BJ (cell line): ENCODE measurements around the gene ASB1. TPM values are rescaled to one million over a fixed set of nuclear protein-coding genes. Genes with fewer than 3 reads are reported as not detected.

Experiments
- CTCF ChIA-PET: fragments of 350-600 bp; formaldehyde crosslinking; extraction: SDS; loops from one replicate; lab custom pipeline; 2021; ENCODE audit warnings: antibody characterized with exemption, inconsistent platforms; lab: Yijun Ruan, JAX
- POLR2A ChIA-PET: fragments of 300-600 bp; sonication (Branson Sonifier 250); formaldehyde crosslinking; extraction: SDS; loops from one replicate; lab custom pipeline; 2021; ENCODE audit warnings: antibody characterized with exemption; lab: Charles Lee
- DNase-seq: peaks from one replicate; pipeline ENCODE4 v3.0.0-alpha.2; 2011; ENCODE audit warnings: low read depth
- H3K27me3 ChIP-seq: 2 replicates; pipeline ENCODE4 v1.6.0; 2011; ENCODE audit warnings: low read length; ENCODE audit not compliant: control insufficient read depth, insufficient read depth
- H3K36me3 ChIP-seq: 2 replicates; pipeline ENCODE4 v1.5.1; 2011; ENCODE audit warnings: low read length; ENCODE audit not compliant: control insufficient read depth, insufficient read depth
- H3K4me3 ChIP-seq: 2 replicates; pipeline ENCODE4 v1.5.1; 2011; ENCODE audit warnings: low read depth, mild to moderate bottlenecking, control low read depth, low read length
- polyA plus RNA-seq: library from polyadenylated mRNA; depleted of rRNA; stranded (reverse); fragments of >200 nt; gene quantifications from 2 replicates; pipeline ENCODE4 v1.2.3, GENCODE V29; 2011
- TF ChIP-seq, protein P1 (sequence below): IDR thresholded peaks from 2 replicates; pipeline ENCODE4 v1.5.1; 2011; ENCODE audit warnings: low read depth, mild to moderate bottlenecking, control low read depth, inconsistent platforms, low read length, moderate library complexity; ENCODE audit not compliant: insufficient read depth

Gene ASB1
- polyA plus RNA-seq, 1 experiment = 33.4 TPM

- no peak overlapping the region for H3K4me3 ChIP-seq
- peaks cover 3% of the 10 kb centered on the region for H3K27me3 ChIP-seq
- ChIA-PET POLR2A (interaction anchor here (0.6 kb wide), 1 partner anchor 15 kb away, joined by 3 read pairs; no protein-coding TSS in a partner anchor), CTCF (interaction anchor here (0.7 to 1.7 kb wide), 3 partner anchors 15 to 22 kb away, joined by 3 to 4 read pairs (median 3); no protein-coding TSS in a partner anchor)
- no peak for DNase-seq
- no peaks in the 10 kb centered on the region for H3K36me3 ChIP-seq
- TF ChIP-seq, protein P1, sequence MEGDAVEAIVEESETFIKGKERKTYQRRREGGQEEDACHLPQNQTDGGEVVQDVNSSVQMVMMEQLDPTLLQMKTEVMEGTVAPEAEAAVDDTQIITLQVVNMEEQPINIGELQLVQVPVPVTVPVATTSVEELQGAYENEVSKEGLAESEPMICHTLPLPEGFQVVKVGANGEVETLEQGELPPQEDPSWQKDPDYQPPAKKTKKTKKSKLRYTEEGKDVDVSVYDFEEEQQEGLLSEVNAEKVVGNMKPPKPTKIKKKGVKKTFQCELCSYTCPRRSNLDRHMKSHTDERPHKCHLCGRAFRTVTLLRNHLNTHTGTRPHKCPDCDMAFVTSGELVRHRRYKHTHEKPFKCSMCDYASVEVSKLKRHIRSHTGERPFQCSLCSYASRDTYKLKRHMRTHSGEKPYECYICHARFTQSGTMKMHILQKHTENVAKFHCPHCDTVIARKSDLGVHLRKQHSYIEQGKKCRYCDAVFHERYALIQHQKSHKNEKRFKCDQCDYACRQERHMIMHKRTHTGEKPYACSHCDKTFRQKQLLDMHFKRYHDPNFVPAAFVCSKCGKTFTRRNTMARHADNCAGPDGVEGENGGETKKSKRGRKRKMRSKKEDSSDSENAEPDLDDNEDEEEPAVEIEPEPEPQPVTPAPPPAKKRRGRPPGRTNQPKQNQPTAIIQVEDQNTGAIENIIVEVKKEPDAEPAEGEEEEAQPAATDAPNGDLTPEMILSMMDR = no peak
These were observed 66.7 kb downstream of the ASB1 start for GRCh38 chr2:238493411-238493810.

- TF ChIP-seq, protein P1 = no peak
- peaks cover 3% of the 10 kb centered on the region for H3K27me3 ChIP-seq
- H3K4me3 ChIP-seq = no peak overlapping the region
- no peaks in the 10 kb centered on the region for H3K36me3 ChIP-seq
- ChIA-PET CTCF (interaction anchor here (0.7 to 1.7 kb wide), 2 partner anchors 16 to 22 kb away, joined by 3 to 4 read pairs; no protein-coding TSS in a partner anchor), POLR2A (no interaction called here)
- no peak for DNase-seq
These were observed 67.3 kb downstream of the ASB1 start for GRCh38 chr2:238493880-238494572.

GRCh38 chr2:238494573-238494961, 67.8 kb downstream of the ASB1 start:
- Histone ChIP-seq H3K27me3 (peaks cover 3% of the 10 kb centered on the region), H3K36me3 (no peaks in the 10 kb centered on the region), H3K4me3 (no peak overlapping the region)
- no peak for DNase-seq
- ChIA-PET CTCF (no interaction called here), POLR2A (no interaction called here)
- TF ChIP-seq, protein P1 = no peak

GRCh38 chr2:238495422-238495821, 68.7 kb downstream of the ASB1 start:
- CTCF ChIA-PET = interaction anchor here (0.6 kb wide), 1 partner anchor 9 kb away, joined by 3 read pairs; no protein-coding TSS in a partner anchor
- POLR2A ChIA-PET = no interaction called here
- Histone ChIP-seq H3K27me3 (peaks cover 3% of the 10 kb centered on the region), H3K36me3 (no peaks in the 10 kb centered on the region), H3K4me3 (no peak overlapping the region)
- no peak for DNase-seq
- TF ChIP-seq, protein P1 = no peak

- no peaks in the 10 kb centered on the region for H3K36me3 ChIP-seq
- TF ChIP-seq, protein P1 = no peak
- DNase-seq = no peak
- ChIA-PET POLR2A (no interaction called here), CTCF (interaction anchor here (1.0 kb wide), 2 partner anchors 12 to 17 kb away, joined by 3 read pairs; no protein-coding TSS in a partner anchor)
- H3K4me3 ChIP-seq = no peak overlapping the region
- H3K27me3 ChIP-seq = no peaks in the 10 kb centered on the region; the same call in 1 of the 2 replicates
These were observed 70.3 kb downstream of the ASB1 start for GRCh38 chr2:238496756-238497609.
